ENCODE measurements around the gene TOMT.

The TOMT gene

GRCh38 chr11:72157131-72157530 is 51.4 kb downstream of the TOMT start:
- FAIRE-seq: no peak
- no peak for DNase-seq (ENCODE audit: insufficient read length, low spot score)
